Transverse colon (tissue), 4 donors: ENCODE results near the gene MYCBP2. TPM values are rescaled to one million over a fixed set of nuclear protein-coding genes. Genes with fewer than 3 reads are reported as not detected.

Experiments
- DNase-seq: peaks from one replicate; pipeline ENCODE4 v3.0.0-alpha.2; 2019
- H3K27ac ChIP-seq, 4 donors: fragments of 200-600 bp; sonication (generic); 2 replicates each; pipeline ENCODE4 v1.5.1; 2016 to 2018; ENCODE audit warnings: inconsistent platforms in 4 of 4
- H3K27me3 ChIP-seq: fragments of 200-600 bp; sonication (generic); 2 replicates; pipeline ENCODE4 v1.5.1; 2017; ENCODE audit warnings: inconsistent platforms
- H3K36me3 ChIP-seq, 4 donors: fragments of 200-600 bp; sonication (generic); 2 replicates each; pipeline ENCODE4 v1.5.1; 2017 to 2019; ENCODE audit warnings: inconsistent platforms in 4 of 4
- H3K4me1 ChIP-seq, 4 donors: fragments of 200-600 bp; sonication (generic); 2 replicates each; pipeline ENCODE4 v1.5.1; 2017 to 2020; ENCODE audit warnings: inconsistent platforms in 4 of 4
- H3K4me3 ChIP-seq, 4 donors: fragments of 200-600 bp; sonication (generic); 1 replicate in 1 of 4; 2 replicates in 3 of 4; pipeline versions ENCODE4 v1.5.1 to v1.6.1; 2017 to 2019; ENCODE audit warnings: inconsistent platforms in 4 of 4
- H3K9me3 ChIP-seq, 2 donors: fragments of 200-600 bp; sonication (generic); 2 replicates each; pipeline ENCODE4 v1.5.1; 2017 to 2019; ENCODE audit warnings: inconsistent platforms in 2 of 2
- EP300 ChIP-seq: sonication (generic); formaldehyde crosslinking; IDR thresholded peaks from one replicate; pipeline ENCODE4 v1.6.1; 2017; ENCODE audit warnings: antibody characterized with exemption, low read depth
- POLR2A ChIP-seq: fragments of 450-650 bp; IDR thresholded peaks from one replicate; pipeline ENCODE4 v1.6.1; 2016; ENCODE audit warnings: antibody characterized with exemption, mild to moderate bottlenecking, moderate library complexity
- POLR2AphosphoS5 ChIP-seq, 3 donors: sonication (generic); formaldehyde crosslinking; IDR thresholded peaks; one replicate each; pipeline ENCODE4 v1.6.1; 2016; ENCODE audit warnings: antibody characterized with exemption in 3 of 3
- WGBS, 2 donors: methylation state at CpG; one replicate each; pipeline ENCODE4 v1.1.5; 2018; ENCODE audit warnings: low coverage in 1 of 2; 5-methylcytosine and 5-hydroxymethylcytosine counted together
- in situ Hi-C, 4 donors: fragments of 200-750 bp; cut with MboI; loops; one replicate each; pipeline versions ENCODE4 v1.15.0 to v1.15.1; 2017; ENCODE audit warnings: low sequenced_read_pairs in 3 of 4, low pct_ligation_motif_present in 1 of 4, low pct_unique_long_range_greater_than_20kb in 1 of 4
- intact Hi-C: fragments of 100-400 bp; cut with DNase I; formaldehyde crosslinking; loops from one replicate; pipeline ENCODE4 v1.15.1; 2023; ENCODE audit warnings: low total_unique reads
- total RNA-seq, 4 donors: library from RNA; depleted of rRNA; stranded (reverse); fragments of >200 nt; gene quantifications; one replicate each; pipeline ENCODE4 v1.1.0, GENCODE V29; 2016
- TF ChIP-seq, protein P1 (sequence below), 5 experiments: fragments of 200-600 bp in 3 of 5; fragments of 450-650 bp in 2 of 5; sonication (generic) in 3 of 5; IDR thresholded peaks; 1 replicate in 2 of 5; 2 replicates in 3 of 5; pipeline ENCODE4 v1.5.1; 2016 to 2017; ENCODE audit warnings: antibody characterized with exemption in 5 of 5, inconsistent platforms in 3 of 5, mild to moderate bottlenecking in 2 of 5, moderate library complexity in 1 of 5

Gene MYCBP2
- total RNA-seq, 4 donors from 2014 or later: 41.0 to 95.0 (median 48.3) TPM

DNA sequence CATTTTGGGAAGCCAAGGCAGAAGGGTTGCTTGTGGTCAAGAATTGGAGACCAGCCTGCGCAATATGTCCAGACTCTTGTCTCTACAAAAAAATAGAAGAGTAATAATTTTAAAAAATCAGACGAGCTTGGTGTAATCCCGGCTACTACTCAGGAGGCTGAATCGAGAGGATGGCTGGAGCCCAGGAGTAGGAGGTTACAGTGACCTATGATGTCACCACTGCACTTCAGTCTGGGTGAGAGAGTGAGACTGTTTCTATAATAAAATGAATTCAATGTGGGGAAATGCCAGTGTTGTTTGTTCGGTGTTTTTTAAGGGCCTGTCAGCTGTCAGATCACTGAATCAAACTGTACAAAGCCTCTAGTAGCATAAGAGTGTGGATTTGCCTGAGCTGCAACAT lies 298.7 kb downstream of the MYCBP2 start:
- in situ Hi-C loops: no loop called here
- no peak for DNase-seq
- H3K27ac ChIP-seq: peak overlapping the region; percentile 98 to 100 (median 100)
- no peaks in the 10 kb centered on the region for H3K27me3 ChIP-seq
- H3K4me1 ChIP-seq: peaks cover 9 to 38% (median 19%) of the 10 kb centered on the region in 4 donors
- no peaks in the 10 kb centered on the region for H3K9me3 ChIP-seq
- no peaks in the 10 kb centered on the region for H3K36me3 ChIP-seq
- 67 to 72% methylated on average over 5 of the region's 5 CpGs for WGBS, 2 donors
- intact Hi-C loops: no loop called here
- peak overlapping the region in 1 of 4 donors; percentile 97 for H3K4me3 ChIP-seq
- no peak for TF ChIP-seq EP300
- no peak for TF ChIP-seq POLR2AphosphoS5 (IDR thresholded peaks at IDR 0.05)
- TF ChIP-seq, protein P1, sequence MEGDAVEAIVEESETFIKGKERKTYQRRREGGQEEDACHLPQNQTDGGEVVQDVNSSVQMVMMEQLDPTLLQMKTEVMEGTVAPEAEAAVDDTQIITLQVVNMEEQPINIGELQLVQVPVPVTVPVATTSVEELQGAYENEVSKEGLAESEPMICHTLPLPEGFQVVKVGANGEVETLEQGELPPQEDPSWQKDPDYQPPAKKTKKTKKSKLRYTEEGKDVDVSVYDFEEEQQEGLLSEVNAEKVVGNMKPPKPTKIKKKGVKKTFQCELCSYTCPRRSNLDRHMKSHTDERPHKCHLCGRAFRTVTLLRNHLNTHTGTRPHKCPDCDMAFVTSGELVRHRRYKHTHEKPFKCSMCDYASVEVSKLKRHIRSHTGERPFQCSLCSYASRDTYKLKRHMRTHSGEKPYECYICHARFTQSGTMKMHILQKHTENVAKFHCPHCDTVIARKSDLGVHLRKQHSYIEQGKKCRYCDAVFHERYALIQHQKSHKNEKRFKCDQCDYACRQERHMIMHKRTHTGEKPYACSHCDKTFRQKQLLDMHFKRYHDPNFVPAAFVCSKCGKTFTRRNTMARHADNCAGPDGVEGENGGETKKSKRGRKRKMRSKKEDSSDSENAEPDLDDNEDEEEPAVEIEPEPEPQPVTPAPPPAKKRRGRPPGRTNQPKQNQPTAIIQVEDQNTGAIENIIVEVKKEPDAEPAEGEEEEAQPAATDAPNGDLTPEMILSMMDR (IDR thresholded peaks at IDR 0.05): no peak
- TF ChIP-seq POLR2A: no peak

DNA sequence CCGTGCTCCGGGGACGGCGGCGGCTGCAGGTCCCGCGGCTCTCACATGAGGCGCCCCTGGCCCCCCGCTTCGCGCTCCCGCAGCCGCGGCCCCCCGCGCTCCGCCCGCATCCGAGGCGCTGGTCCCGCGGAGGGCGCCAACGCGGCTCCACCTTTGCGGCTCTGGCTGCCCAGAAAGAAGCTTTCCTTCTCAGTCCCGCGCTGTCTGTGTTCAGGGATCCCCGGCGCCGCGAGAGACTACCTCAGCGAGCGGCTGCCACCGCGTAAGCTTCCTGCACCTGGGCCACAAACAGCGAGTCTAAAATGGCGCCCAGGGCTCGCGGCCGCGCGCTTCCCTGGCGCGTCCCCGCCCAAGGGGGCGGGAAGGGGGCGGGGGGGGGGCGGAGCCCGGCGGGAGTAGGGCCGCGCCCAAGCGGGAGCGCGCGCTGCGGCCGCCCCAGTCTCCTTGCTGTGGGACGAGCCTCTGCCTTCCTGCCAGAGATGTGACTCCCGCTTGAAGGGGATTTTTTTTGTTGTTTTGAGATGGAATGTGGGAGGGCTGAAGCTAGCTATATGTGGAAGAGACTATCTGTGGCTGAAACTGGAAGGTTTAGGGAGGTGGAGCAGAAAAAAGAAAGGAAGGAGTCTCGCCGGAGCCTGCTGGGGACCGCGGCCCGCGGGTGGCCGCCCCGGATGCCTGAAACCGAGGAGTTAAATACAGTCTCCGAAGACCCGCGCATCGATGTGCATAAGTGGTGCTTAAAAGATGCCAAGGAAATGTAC lies 299.9 kb downstream of the MYCBP2 start, which contains the start of gene FBXL3:
FBXL3 (minus strand) TSS at position 299 of the 761 bp plus-strand sequence. CDS start 5,299 bp downstream, outside the sequence.
- peak within 1 kb of the TSS; percentile 98 to 100 (median 100) for H3K27ac ChIP-seq
- H3K9me3 ChIP-seq: no peaks in the 10 kb centered on the region
- peak within 1 kb of the TSS; percentile 71 to 99 (median 96) for H3K4me3 ChIP-seq
- intact Hi-C loops: no loop called here
- no peaks in the 10 kb centered on the region for H3K36me3 ChIP-seq
- peak; percentile 50 to 89 (median 85) for TF ChIP-seq POLR2AphosphoS5 (IDR thresholded peaks at IDR 0.05)
- TF ChIP-seq, protein P1 (IDR thresholded peaks at IDR 0.05): no peak
- TF ChIP-seq EP300: no peak
- TF ChIP-seq POLR2A: peak; percentile 74
- no peaks in the 10 kb centered on the region for H3K27me3 ChIP-seq
- in situ Hi-C loops: no loop called here
- peaks cover 18 to 49% (median 31%) of the 10 kb centered on the region in 4 donors for H3K4me1 ChIP-seq
- 0 to 1% methylated on average over 6 to 45 of the region's 74 CpGs for WGBS, 2 donors
- DNase-seq: peak; percentile 88

- no peaks in the 10 kb centered on the region for H3K36me3 ChIP-seq
- no peaks in the 10 kb centered on the region for H3K9me3 ChIP-seq
- H3K4me3 ChIP-seq: peak overlapping the region; percentile 71 to 99 (median 96)
- peak; percentile 94 for DNase-seq
- H3K27ac ChIP-seq: peak overlapping the region; percentile 98 to 100 (median 100)
- intact Hi-C loops: no loop called here
- TF ChIP-seq EP300 (peak; percentile 46), POLR2AphosphoS5 (IDR thresholded peaks at IDR 0.05) (peak; percentile 55 to 74 (median 70)), POLR2A (peak; percentile 72)
- TF ChIP-seq, protein P1 (IDR thresholded peaks at IDR 0.05): peak in 1 of 5 experiments; percentile 8
- H3K4me1 ChIP-seq: peaks cover 25 to 56% (median 37%) of the 10 kb centered on the region in 4 donors
- WGBS, 2 donors: 1% methylated on average over 18 of the region's 62 CpGs; no CpG with 5 or more reads in 1 of the 2 donors
- no peaks in the 10 kb centered on the region for H3K27me3 ChIP-seq
- in situ Hi-C loops: no loop called here
Observed at GRCh38 chr13:77026255-77026860, 300.5 kb downstream of the MYCBP2 start.

DNA sequence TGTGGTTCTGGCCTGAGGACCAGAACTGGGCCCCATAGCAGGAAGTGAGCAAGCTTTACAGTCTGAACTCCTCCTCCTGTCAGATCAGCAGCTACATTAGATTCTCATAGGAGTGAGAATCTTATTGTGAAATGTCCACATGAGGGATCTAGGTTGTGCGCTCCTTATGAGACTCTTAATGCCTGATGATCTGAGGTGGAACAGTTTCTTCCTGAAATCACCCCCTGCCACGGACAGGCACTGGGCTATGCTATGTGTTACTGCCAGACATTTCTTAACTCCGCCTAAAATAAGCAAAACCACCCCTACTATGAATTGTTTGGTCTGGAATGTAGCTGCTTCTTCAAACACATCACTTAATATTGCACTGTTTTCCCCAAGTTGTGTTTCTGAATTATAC lies 304.6 kb downstream of the MYCBP2 start:
- intact Hi-C loops (no loop called here), in situ Hi-C loops (no loop called here)
- peaks cover 37 to 84% (median 61%) of the 10 kb centered on the region in 4 donors for H3K4me1 ChIP-seq
- peak overlapping the region; percentile 7 to 26 (median 26) for H3K27ac ChIP-seq
- no peak overlapping the region for H3K4me3 ChIP-seq
- no peak for TF ChIP-seq POLR2AphosphoS5 (IDR thresholded peaks at IDR 0.05)
- TF ChIP-seq, protein P1 (IDR thresholded peaks at IDR 0.05): no peak
- no peak for TF ChIP-seq EP300
- TF ChIP-seq POLR2A: no peak
- WGBS, 2 donors: 49 to 80% methylated on average over 1 to 3 of the region's 3 CpGs
- DNase-seq: no peak
- no peaks in the 10 kb centered on the region for H3K9me3 ChIP-seq
- peaks cover 0 to 7% (median under 1%) of the 10 kb centered on the region in 4 donors for H3K36me3 ChIP-seq
- H3K27me3 ChIP-seq: no peaks in the 10 kb centered on the region
